Naive thymus-derived CD4-positive, alpha-beta T cell (primary cell): ENCODE results near the gene WWP2. TPM values are rescaled to one million over a fixed set of nuclear protein-coding genes. Genes with fewer than 3 reads are reported as not detected.
A peak's percentile ranks its signal among the peaks of the same experiment; 100 is the strongest.
"Not testable (repeated sequence)": the region's sequence is repeated elsewhere in the genome, so short reads cannot be mapped to it uniquely, and the experiment has no call there.

Experiments
- ATAC-seq: fragments of 150-1000 bp; cut with Tn5 transposase; 2 replicates; pipeline ENCODE4 v1.10.0; 2021; ENCODE audit warnings: mild to moderate bottlenecking, moderate library complexity
- CTCF ChIA-PET: fragments of 350-600 bp; sonication (Branson Sonifier 250); formaldehyde crosslinking; loops from one replicate; lab custom pipeline; 2021; ENCODE audit warnings: antibody characterized with exemption; lab: Charles Lee
- POLR2A ChIA-PET: fragments of 350-600 bp; sonication (Branson Sonifier 250); formaldehyde crosslinking; loops from one replicate; lab custom pipeline; 2021; ENCODE audit warnings: antibody characterized with exemption, inconsistent platforms; lab: Charles Lee
- DNase-seq, 9 donors: peaks; one replicate each; pipeline versions ENCODE4 v3.0.0 to v3.0.0-alpha.2; 2020 to 2022; ENCODE audit warnings: mixed read lengths in 1 of 9
- H3K27ac ChIP-seq: one replicate; pipeline ENCODE4 v1.7.0; 2013; ENCODE audit warnings: mild to moderate bottlenecking, low read depth, low read length, moderate library complexity
- H3K27me3 ChIP-seq, 2 donors: one replicate each; pipeline ENCODE4 v1.7.0; 2013; ENCODE audit warnings: low read length in 2 of 2, mild to moderate bottlenecking in 2 of 2, moderate library complexity in 2 of 2; ENCODE audit not compliant: control insufficient read depth in 2 of 2, insufficient read depth in 2 of 2
- H3K36me3 ChIP-seq, 3 experiments: 1 replicate in 2 of 3; 2 replicates in 1 of 3; pipeline ENCODE4 v1.7.0; 2013; ENCODE audit warnings: low read length in 3 of 3, mild to moderate bottlenecking in 3 of 3, moderate library complexity in 1 of 3; ENCODE audit not compliant: insufficient read depth in 3 of 3, control insufficient read depth in 2 of 3
- H3K4me1 ChIP-seq, 2 donors: one replicate each; pipeline ENCODE4 v1.7.0; 2013; ENCODE audit warnings: low read length in 2 of 2, mild to moderate bottlenecking in 2 of 2, moderate library complexity in 1 of 2; ENCODE audit not compliant: control insufficient read depth in 2 of 2, insufficient read depth in 2 of 2
- H3K4me3 ChIP-seq: 2 replicates; pipeline ENCODE4 v1.7.0; 2013; ENCODE audit warnings: mild to moderate bottlenecking, low read length
- H3K9me3 ChIP-seq, 3 experiments: 1 replicate in 2 of 3; 2 replicates in 1 of 3; pipeline ENCODE4 v1.7.0; 2013; ENCODE audit warnings: low read length in 3 of 3; ENCODE audit not compliant: control insufficient read depth in 2 of 3
- H3K27ac Mint-ChIP-seq, 9 donors: one replicate each; pipeline ENCODE4 v1.8.0; 2020 to 2022; ENCODE audit warnings: mixed read lengths in 9 of 9, mild to moderate bottlenecking in 8 of 9, moderate library complexity in 5 of 9, inconsistent platforms in 2 of 9
- H3K27me3 Mint-ChIP-seq, 5 donors: one replicate each; pipeline ENCODE4 v1.8.0; 2021 to 2022; ENCODE audit warnings: mixed read lengths in 5 of 5, mild to moderate bottlenecking in 1 of 5
- H3K36me3 Mint-ChIP-seq, 5 donors: one replicate each; pipeline ENCODE4 v1.8.0; 2020 to 2022; ENCODE audit warnings: mixed read lengths in 5 of 5, mild to moderate bottlenecking in 3 of 5, inconsistent platforms in 1 of 5
- H3K4me1 Mint-ChIP-seq, 7 donors: one replicate each; pipeline ENCODE4 v1.8.0; 2020 to 2022; ENCODE audit warnings: mixed read lengths in 7 of 7, mild to moderate bottlenecking in 3 of 7, inconsistent platforms in 1 of 7
- H3K4me3 Mint-ChIP-seq, 10 donors: one replicate each; pipeline ENCODE4 v1.8.0; 2020 to 2022; ENCODE audit warnings: mild to moderate bottlenecking in 10 of 10, mixed read lengths in 10 of 10, moderate library complexity in 6 of 10, inconsistent platforms in 2 of 10
- H3K9me3 Mint-ChIP-seq, 11 donors: one replicate each; pipeline ENCODE4 v1.8.0; 2020 to 2022; ENCODE audit warnings: mixed read lengths in 11 of 11, mild to moderate bottlenecking in 4 of 11, inconsistent platforms in 1 of 11, moderate library complexity in 1 of 11
- intact Hi-C, 2 donors: fragments of 100-400 bp; cut with micrococcal nuclease; formaldehyde crosslinking; loops; one replicate each; pipeline ENCODE4 v1.15.1; 2023
- polyA plus RNA-seq, 2 donors: library from polyadenylated mRNA; unstranded; fragments of 300-500 nt; fragmentation: Illumina TruSeq; gene quantifications; one replicate each; pipeline ENCODE4 v1.2.3, GENCODE V29; 2021
- total RNA-seq, 6 experiments: library from RNA in 5 of 6; stranded (reverse) in 5 of 6; gene quantifications; 1 replicate in 5 of 6; 2 replicates in 1 of 6; pipeline ENCODE4 v1.2.3 and lab custom pipeline; 2021 to 2026

The WWP2 gene
- total and polyA plus RNA-seq, 7 experiments from 2014 or later = 29.2 to 81.3 (median 64.7) TPM

- intact Hi-C loops, H3K4me1 ChIP-seq, H3K27ac Mint-ChIP-seq, H3K27me3 ChIP-seq, H3K36me3 ChIP-seq, POLR2A ChIA-PET, CTCF ChIA-PET, H3K27me3 Mint-ChIP-seq, H3K36me3 Mint-ChIP-seq, H3K9me3 ChIP-seq, H3K27ac ChIP-seq, H3K4me1 Mint-ChIP-seq, H3K4me3 ChIP-seq, H3K9me3 Mint-ChIP-seq: not testable (repeated sequence)
- H3K4me3 Mint-ChIP-seq = peak overlapping the region in 1 of 10 donors; percentile 29
- DNase-seq = peak in 1 of 9 donors; percentile 30
- peak; percentile 46 for ATAC-seq
These were observed 203.0 kb downstream of the WWP2 start for GRCh38 chr16:69964960-69965660.

GRCh38 chr16:69965661-69966054 is 203.5 kb downstream of the WWP2 start:
- POLR2A ChIA-PET = not testable (repeated sequence)
- ATAC-seq = peak; percentile 12

GRCh38 chr16:69967688-69968087 is 205.6 kb downstream of the WWP2 start:
- peak; percentile 14 for ATAC-seq
- intact Hi-C loops, H3K4me3 ChIP-seq, H3K9me3 Mint-ChIP-seq, H3K36me3 Mint-ChIP-seq, POLR2A ChIA-PET, H3K4me3 Mint-ChIP-seq, CTCF ChIA-PET, H3K27ac Mint-ChIP-seq, H3K36me3 ChIP-seq, H3K27me3 Mint-ChIP-seq, H3K4me1 ChIP-seq, H3K27me3 ChIP-seq, H3K9me3 ChIP-seq, DNase-seq, H3K27ac ChIP-seq, H3K4me1 Mint-ChIP-seq: not testable (repeated sequence)

More at GRCh38 chr16:69965661-69966054, 203.5 kb downstream of the WWP2 start:
- H3K9me3 Mint-ChIP-seq, H3K36me3 ChIP-seq, H3K27ac Mint-ChIP-seq, H3K27ac ChIP-seq, DNase-seq, H3K9me3 ChIP-seq, H3K36me3 Mint-ChIP-seq, H3K27me3 ChIP-seq, H3K4me3 ChIP-seq, H3K4me1 Mint-ChIP-seq, H3K27me3 Mint-ChIP-seq, H3K4me1 ChIP-seq, CTCF ChIA-PET, intact Hi-C loops, H3K4me3 Mint-ChIP-seq: not testable (repeated sequence)

- H3K27ac ChIP-seq, H3K27me3 ChIP-seq, H3K36me3 ChIP-seq, H3K27me3 Mint-ChIP-seq, H3K4me3 ChIP-seq, H3K4me1 Mint-ChIP-seq, H3K4me1 ChIP-seq, CTCF ChIA-PET, intact Hi-C loops, POLR2A ChIA-PET, DNase-seq, H3K4me3 Mint-ChIP-seq, H3K9me3 ChIP-seq, H3K27ac Mint-ChIP-seq, H3K36me3 Mint-ChIP-seq, H3K9me3 Mint-ChIP-seq: not testable (repeated sequence)
- peak; percentile 8 for ATAC-seq
These were observed 206.0 kb downstream of the WWP2 start for GRCh38 chr16:69968125-69968524.

GRCh38 chr16:69969657-69970056 is 207.5 kb downstream of the WWP2 start:
- H3K9me3 ChIP-seq, H3K4me3 Mint-ChIP-seq, H3K27me3 Mint-ChIP-seq, H3K9me3 Mint-ChIP-seq, H3K4me1 ChIP-seq, POLR2A ChIA-PET, H3K27ac Mint-ChIP-seq, H3K27me3 ChIP-seq, ATAC-seq, H3K36me3 ChIP-seq, H3K36me3 Mint-ChIP-seq, DNase-seq, H3K27ac ChIP-seq, CTCF ChIA-PET, H3K4me3 ChIP-seq, intact Hi-C loops, H3K4me1 Mint-ChIP-seq: not testable (repeated sequence)

GRCh38 chr16:69972120-69972519 is 210.0 kb downstream of the WWP2 start:
- H3K27ac Mint-ChIP-seq, H3K9me3 ChIP-seq, H3K27me3 ChIP-seq, H3K4me1 ChIP-seq, H3K36me3 ChIP-seq, H3K4me3 ChIP-seq, POLR2A ChIA-PET, H3K4me3 Mint-ChIP-seq, H3K4me1 Mint-ChIP-seq, DNase-seq, H3K9me3 Mint-ChIP-seq, H3K27ac ChIP-seq, ATAC-seq, intact Hi-C loops, CTCF ChIA-PET, H3K36me3 Mint-ChIP-seq, H3K27me3 Mint-ChIP-seq: not testable (repeated sequence)

GRCh38 chr16:69972935-69973334 is 210.8 kb downstream of the WWP2 start:
- H3K27me3 ChIP-seq, H3K9me3 Mint-ChIP-seq, H3K4me1 Mint-ChIP-seq, H3K27me3 Mint-ChIP-seq, H3K4me3 Mint-ChIP-seq, H3K36me3 ChIP-seq, H3K9me3 ChIP-seq, H3K27ac ChIP-seq, POLR2A ChIA-PET, CTCF ChIA-PET, intact Hi-C loops, ATAC-seq, H3K27ac Mint-ChIP-seq, H3K4me1 ChIP-seq, DNase-seq, H3K36me3 Mint-ChIP-seq, H3K4me3 ChIP-seq: not testable (repeated sequence)
